HCT116 (cell line): ENCODE results near the gene PLEKHG3. TPM values are rescaled to one million over a fixed set of nuclear protein-coding genes. Genes with fewer than 3 reads are reported as not detected.

Experiments
- ATAC-seq: fragments of 200-7000 bp; cut with Tn5 transposase; 2 replicates; pipeline ENCODE4 v1.9.1; 2020; ENCODE audit warnings: mild to moderate bottlenecking, moderate library complexity
- BruUV-seq: library from RNA; stranded (reverse); fragments of 400-500 nt; replicated peaks from 2 replicates; lab custom pipeline; 2021; lab: Mats Ljungman, UMichigan
- CTCF ChIA-PET: fragments of 300-600 bp; sonication (Branson Sonifier 250); formaldehyde crosslinking; loops from one replicate; lab custom pipeline; 2021; ENCODE audit warnings: antibody characterized with exemption; lab: Charles Lee
- POLR2A ChIA-PET: fragments of 300-600, 350-600 bp; sonication (Branson Sonifier 250); formaldehyde crosslinking; loops from one replicate; lab custom pipeline; 2021; ENCODE audit warnings: antibody characterized with exemption; lab: Charles Lee
- RAD21 ChIA-PET, 2 experiments: fragments of 300-600 bp; sonication (Branson Sonifier 250); formaldehyde crosslinking; loops; one replicate each; lab custom pipeline; 2023; ENCODE audit warnings: low total read pairs in 2 of 2; ENCODE audit not compliant: uncharacterized antibody in 2 of 2, unreplicated experiment in 2 of 2, low non-redundant PET in 1 of 2; lab: Charles Lee
- DNase-seq: peaks from one replicate; pipeline ENCODE4 v3.0.0-alpha.2; 2010; ENCODE audit warnings: low read depth, low spot score
- H2AFZ ChIP-seq: fragments of 200-600 bp; shearing (Covaris generic), sonication (generic); 2 replicates; pipeline ENCODE4 v1.6.1; 2017; ENCODE audit warnings: low read depth, mixed run types, mixed read lengths, antibody characterized with exemption, low read length; ENCODE audit not compliant: poor library complexity, severe bottlenecking
- H3K27ac ChIP-seq: 2 replicates; pipeline ENCODE4 v1.5.1; 2012; ENCODE audit warnings: low read depth, low read length
- H3K27me3 ChIP-seq: fragments of 200-600 bp; sonication (generic); 2 replicates; pipeline ENCODE4 v1.6.1; 2016; ENCODE audit warnings: mixed run types, low read length, mixed read lengths; ENCODE audit not compliant: insufficient read depth
- H3K36me3 ChIP-seq, 2 experiments: fragments of 200-500 bp in 1 of 2; fragments of 200-600 bp in 1 of 2; sonication (Bioruptor generic) in 1 of 2; sonication (generic) in 1 of 2; 2 replicates each; pipeline versions ENCODE4 v1.5.1 to v1.6.1; 2014 to 2016; ENCODE audit warnings: low read length in 2 of 2, inconsistent platforms in 1 of 2, mixed read lengths in 1 of 2, mixed run types in 1 of 2; ENCODE audit not compliant: insufficient read depth in 2 of 2, control insufficient read depth in 1 of 2
- H3K4me1 ChIP-seq, 2 experiments: fragments of 200-600 bp in 1 of 2; sonication (generic) in 1 of 2; 2 replicates each; pipeline versions ENCODE4 v1.5.1 to v1.6.1; 2012 to 2017; ENCODE audit warnings: low read length in 2 of 2, inconsistent platforms in 1 of 2, mild to moderate bottlenecking in 1 of 2, mixed read lengths in 1 of 2, mixed run types in 1 of 2, moderate library complexity in 1 of 2; ENCODE audit not compliant: insufficient read depth in 2 of 2, control insufficient read depth in 1 of 2
- H3K4me2 ChIP-seq: fragments of 200-600 bp; sonication (generic); 2 replicates; pipeline ENCODE4 v1.6.1; 2017; ENCODE audit warnings: mixed run types, low read length, mixed read lengths
- H3K4me3 ChIP-seq, 2 experiments: fragments of 200-600 bp in 1 of 2; sonication (generic) in 1 of 2; replicated peaks in 1 of 2; 2 replicates each; pipeline ENCODE4 v1.5.1; 2011 to 2016; ENCODE audit warnings: low read length in 2 of 2, control low read depth in 1 of 2, low read depth in 1 of 2, mild to moderate bottlenecking in 1 of 2, mixed read lengths in 1 of 2, mixed run types in 1 of 2
- H3K79me2 ChIP-seq: fragments of 200-600 bp; sonication (generic); 2 replicates; pipeline ENCODE4 v1.6.1; 2017; ENCODE audit warnings: mild to moderate bottlenecking, mixed run types, low read length, moderate library complexity, mixed read lengths; ENCODE audit not compliant: insufficient read depth
- H3K9ac ChIP-seq: fragments of 200-600 bp; sonication (generic); 2 replicates; pipeline ENCODE4 v1.6.1; 2016; ENCODE audit warnings: low read length, mixed read lengths
- H3K9me2 ChIP-seq: fragments of 200-600 bp; sonication (generic), shearing (Covaris generic); 2 replicates; pipeline ENCODE4 v1.6.1; 2017; ENCODE audit warnings: mixed run types, mild to moderate bottlenecking, moderate library complexity; ENCODE audit not compliant: insufficient read depth
- H3K9me3 ChIP-seq, 2 experiments: fragments of 200-500 bp in 1 of 2; fragments of 200-600 bp in 1 of 2; sonication (Bioruptor generic) in 1 of 2; sonication (generic) in 1 of 2; 2 replicates each; pipeline ENCODE4 v1.6.1; 2014 to 2017; ENCODE audit warnings: low read length in 2 of 2, mixed read lengths in 2 of 2, inconsistent platforms in 1 of 2, low read depth in 1 of 2, mild to moderate bottlenecking in 1 of 2, mixed run types in 1 of 2, moderate library complexity in 1 of 2; ENCODE audit not compliant: control insufficient read depth in 1 of 2, insufficient read depth in 1 of 2
- H4K20me1 ChIP-seq: fragments of 200-600 bp; sonication (generic), shearing (Covaris generic); 2 replicates; pipeline ENCODE4 v1.6.1; 2017; ENCODE audit warnings: mixed run types, mild to moderate bottlenecking, moderate library complexity; ENCODE audit not compliant: insufficient read depth
- CEBPB ChIP-seq: IDR thresholded peaks from 2 replicates; pipeline ENCODE4 v1.6.1; 2012; ENCODE audit warnings: low read depth
- EGR1 ChIP-seq: IDR thresholded peaks from 2 replicates; pipeline ENCODE4 v1.6.1; 2012; ENCODE audit warnings: low read depth
- EZH2 ChIP-seq: fragments of 200-600 bp; sonication (generic); IDR thresholded peaks from 2 replicates; pipeline ENCODE4 v1.6.1; 2017; ENCODE audit warnings: antibody characterized with exemption, mixed run types
- EZH2phosphoT487 ChIP-seq: fragments of 200-600 bp; IDR thresholded peaks from 2 replicates; pipeline ENCODE4 v1.6.1; 2018; ENCODE audit warnings: antibody characterized with exemption, borderline replicate concordance
- FOSL1 ChIP-seq: IDR thresholded peaks from 2 replicates; pipeline ENCODE4 v1.6.1; 2012; ENCODE audit warnings: low read depth
- JUND ChIP-seq: IDR thresholded peaks from 2 replicates; pipeline ENCODE4 v1.6.1; 2012
- MAX ChIP-seq: IDR thresholded peaks from 2 replicates; pipeline ENCODE4 v1.6.1; 2012
- RAD21 ChIP-seq: IDR thresholded peaks from 2 replicates; pipeline ENCODE4 v1.6.1; 2012; ENCODE audit warnings: low read depth, mild to moderate bottlenecking
- SP1 ChIP-seq: IDR thresholded peaks from 2 replicates; pipeline ENCODE4 v1.6.1; 2012; ENCODE audit warnings: low read depth
- YY1 ChIP-seq: IDR thresholded peaks from 2 replicates; pipeline ENCODE4 v1.6.1; 2011; ENCODE audit warnings: low read length, low read depth, moderate library complexity, mild to moderate bottlenecking; ENCODE audit not compliant: insufficient replicate concordance; ENCODE audit errors: extremely low read depth
- ZFX ChIP-seq: fragments of 450-650 bp; IDR thresholded peaks from 2 replicates; pipeline ENCODE4 v1.6.1; 2017
- intact Hi-C: fragments of 100-400 bp; cut with micrococcal nuclease; formaldehyde crosslinking; loops from 2 replicates; pipeline ENCODE4 v1.10.0; 2022
- total RNA-seq: library from RNA; stranded (reverse); gene quantifications from one replicate; pipeline ENCODE4 v1.2.1, GENCODE V29; 2021; ENCODE audit not compliant: unreplicated experiment
- TF ChIP-seq, protein P1 (sequence below): IDR thresholded peaks from 2 replicates; pipeline ENCODE4 v1.6.1; 2012
- TF ChIP-seq, protein P2 (sequence below): IDR thresholded peaks from 2 replicates; pipeline ENCODE4 v1.6.1; 2011; ENCODE audit warnings: mild to moderate bottlenecking, low read length, moderate library complexity; ENCODE audit not compliant: insufficient replicate concordance; ENCODE audit errors: extremely low read depth
- TF ChIP-seq, protein P3 (sequence below): IDR thresholded peaks from 2 replicates; pipeline ENCODE4 v1.6.1; 2012; ENCODE audit warnings: low read depth

PLEKHG3 gene
- total RNA-seq, 1 experiment from 2014 or later = 55.6 TPM

DNA sequence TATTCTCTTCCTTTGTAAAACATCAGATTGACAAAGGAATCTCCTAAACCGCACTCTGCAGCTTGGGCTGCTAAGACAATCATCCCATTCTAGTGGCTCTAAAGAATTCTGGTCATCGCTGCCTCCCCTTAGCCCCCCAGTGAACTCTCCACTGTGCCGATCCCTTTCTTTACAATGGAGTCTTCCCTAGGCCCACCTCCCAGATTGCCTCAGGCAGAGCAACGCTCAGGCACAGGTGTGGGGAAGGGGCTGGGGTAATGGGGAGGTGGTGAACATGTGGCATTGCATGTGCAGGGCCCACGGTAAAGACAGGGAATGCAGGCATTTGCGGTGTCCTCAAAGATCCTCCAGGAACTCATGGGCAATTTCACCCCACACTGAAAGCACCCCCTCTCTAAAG is 86.3 kb downstream of the PLEKHG3 start:
- no TSS peak for BruUV-seq
- intact Hi-C loops = no loop called here
- no peak for ATAC-seq
- no peaks in the 10 kb centered on the region for H3K9me2 ChIP-seq
- H3K9me3 ChIP-seq = no peaks in the 10 kb centered on the region
- no peak for TF ChIP-seq EGR1
- no peak for TF ChIP-seq RAD21
- TF ChIP-seq, protein P1, sequence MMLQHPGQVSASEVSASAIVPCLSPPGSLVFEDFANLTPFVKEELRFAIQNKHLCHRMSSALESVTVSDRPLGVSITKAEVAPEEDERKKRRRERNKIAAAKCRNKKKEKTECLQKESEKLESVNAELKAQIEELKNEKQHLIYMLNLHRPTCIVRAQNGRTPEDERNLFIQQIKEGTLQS = no peak
- TF ChIP-seq FOSL1 = no peak
- no peak for TF ChIP-seq EZH2
- no peak for TF ChIP-seq ZFX
- TF ChIP-seq, protein P2, sequence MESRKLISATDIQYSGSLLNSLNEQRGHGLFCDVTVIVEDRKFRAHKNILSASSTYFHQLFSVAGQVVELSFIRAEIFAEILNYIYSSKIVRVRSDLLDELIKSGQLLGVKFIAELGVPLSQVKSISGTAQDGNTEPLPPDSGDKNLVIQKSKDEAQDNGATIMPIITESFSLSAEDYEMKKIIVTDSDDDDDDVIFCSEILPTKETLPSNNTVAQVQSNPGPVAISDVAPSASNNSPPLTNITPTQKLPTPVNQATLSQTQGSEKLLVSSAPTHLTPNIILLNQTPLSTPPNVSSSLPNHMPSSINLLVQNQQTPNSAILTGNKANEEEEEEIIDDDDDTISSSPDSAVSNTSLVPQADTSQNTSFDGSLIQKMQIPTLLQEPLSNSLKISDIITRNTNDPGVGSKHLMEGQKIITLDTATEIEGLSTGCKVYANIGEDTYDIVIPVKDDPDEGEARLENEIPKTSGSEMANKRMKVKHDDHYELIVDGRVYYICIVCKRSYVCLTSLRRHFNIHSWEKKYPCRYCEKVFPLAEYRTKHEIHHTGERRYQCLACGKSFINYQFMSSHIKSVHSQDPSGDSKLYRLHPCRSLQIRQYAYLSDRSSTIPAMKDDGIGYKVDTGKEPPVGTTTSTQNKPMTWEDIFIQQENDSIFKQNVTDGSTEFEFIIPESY = no peak
- TF ChIP-seq SP1 = no peak
- TF ChIP-seq, protein P3, sequence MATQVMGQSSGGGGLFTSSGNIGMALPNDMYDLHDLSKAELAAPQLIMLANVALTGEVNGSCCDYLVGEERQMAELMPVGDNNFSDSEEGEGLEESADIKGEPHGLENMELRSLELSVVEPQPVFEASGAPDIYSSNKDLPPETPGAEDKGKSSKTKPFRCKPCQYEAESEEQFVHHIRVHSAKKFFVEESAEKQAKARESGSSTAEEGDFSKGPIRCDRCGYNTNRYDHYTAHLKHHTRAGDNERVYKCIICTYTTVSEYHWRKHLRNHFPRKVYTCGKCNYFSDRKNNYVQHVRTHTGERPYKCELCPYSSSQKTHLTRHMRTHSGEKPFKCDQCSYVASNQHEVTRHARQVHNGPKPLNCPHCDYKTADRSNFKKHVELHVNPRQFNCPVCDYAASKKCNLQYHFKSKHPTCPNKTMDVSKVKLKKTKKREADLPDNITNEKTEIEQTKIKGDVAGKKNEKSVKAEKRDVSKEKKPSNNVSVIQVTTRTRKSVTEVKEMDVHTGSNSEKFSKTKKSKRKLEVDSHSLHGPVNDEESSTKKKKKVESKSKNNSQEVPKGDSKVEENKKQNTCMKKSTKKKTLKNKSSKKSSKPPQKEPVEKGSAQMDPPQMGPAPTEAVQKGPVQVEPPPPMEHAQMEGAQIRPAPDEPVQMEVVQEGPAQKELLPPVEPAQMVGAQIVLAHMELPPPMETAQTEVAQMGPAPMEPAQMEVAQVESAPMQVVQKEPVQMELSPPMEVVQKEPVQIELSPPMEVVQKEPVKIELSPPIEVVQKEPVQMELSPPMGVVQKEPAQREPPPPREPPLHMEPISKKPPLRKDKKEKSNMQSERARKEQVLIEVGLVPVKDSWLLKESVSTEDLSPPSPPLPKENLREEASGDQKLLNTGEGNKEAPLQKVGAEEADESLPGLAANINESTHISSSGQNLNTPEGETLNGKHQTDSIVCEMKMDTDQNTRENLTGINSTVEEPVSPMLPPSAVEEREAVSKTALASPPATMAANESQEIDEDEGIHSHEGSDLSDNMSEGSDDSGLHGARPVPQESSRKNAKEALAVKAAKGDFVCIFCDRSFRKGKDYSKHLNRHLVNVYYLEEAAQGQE = no peak
- no peak for TF ChIP-seq EZH2phosphoT487
- no peak for TF ChIP-seq YY1
- TF ChIP-seq CEBPB = no peak
- no peak for TF ChIP-seq JUND
- no peak for TF ChIP-seq MAX
- TF ChIP-seq, all 23 proteins: peak for 0
- H3K36me3 ChIP-seq = no peaks in the 10 kb centered on the region
- peaks cover 2 to 11% of the 10 kb centered on the region in 2 experiments; a peak in 2 of 4 replicates for H3K4me1 ChIP-seq
- no peak overlapping the region for H3K27ac ChIP-seq
- ChIA-PET CTCF (interaction anchor here (0.6 to 1.6 kb wide), 2 partner anchors 10 to 110 kb away, joined by 4 read pairs; no protein-coding TSS in a partner anchor), POLR2A (no interaction called here), RAD21 (no interaction called here)
- H3K27me3 ChIP-seq = no peaks in the 10 kb centered on the region
- H3K79me2 ChIP-seq = no peaks in the 10 kb centered on the region
- H4K20me1 ChIP-seq = no peaks in the 10 kb centered on the region
- no peak overlapping the region for H3K9ac ChIP-seq
- H3K4me3 ChIP-seq = no peak overlapping the region
- no peak overlapping the region for H2AFZ ChIP-seq
- DNase-seq = no peak
- no peak overlapping the region for H3K4me2 ChIP-seq
